Right atrium auricular region (tissue), 2 donors: Measurements from ENCODE around the gene OSBPL3. TPM values are rescaled to one million over a fixed set of nuclear protein-coding genes. Genes with fewer than 3 reads are reported as not detected.

Experiments used
- DNase-seq: peaks from one replicate; pipeline ENCODE4 v3.0.0-alpha.2; 2019; ENCODE audit warnings: low spot score
- H3K27ac ChIP-seq, 2 donors: fragments of 200-600 bp; sonication (generic); 1 replicate in 1 of 2; 2 replicates in 1 of 2; pipeline ENCODE4 v1.5.1; 2016 to 2019
- H3K27me3 ChIP-seq, 2 donors: fragments of 200-600 bp; sonication (generic); one replicate each; pipeline versions ENCODE4 v1.5.1 to v1.6.0; 2017 to 2019
- H3K36me3 ChIP-seq: fragments of 200-600 bp; sonication (generic); one replicate; pipeline ENCODE4 v1.5.1; 2016
- H3K4me1 ChIP-seq, 2 donors: fragments of 200-600 bp; sonication (generic); one replicate each; pipeline versions ENCODE4 v1.5.1 to v1.6.0; 2017 to 2019
- H3K4me3 ChIP-seq, 2 donors: fragments of 200-600 bp; sonication (generic); 1 replicate in 1 of 2; 2 replicates in 1 of 2; pipeline ENCODE4 v1.5.1; 2017 to 2019; ENCODE audit warnings: mild to moderate bottlenecking in 1 of 2, moderate library complexity in 1 of 2
- H3K9me3 ChIP-seq, 2 donors: fragments of 200-600 bp; sonication (generic); one replicate each; pipeline ENCODE4 v1.5.1; 2019
- CTCF ChIP-seq, 2 donors: fragments of 200-600 bp; sonication (generic); IDR thresholded peaks; one replicate each; pipeline ENCODE4 v1.5.1; 2019; ENCODE audit warnings: antibody characterized with exemption in 2 of 2
- total RNA-seq, 2 donors: library from RNA; depleted of rRNA; stranded (reverse); fragments of >200 nt; gene quantifications; one replicate each; pipeline ENCODE4 v1.1.0, GENCODE V29; 2016

The OSBPL3 gene
- total RNA-seq, 2 donors from 2014 or later, result 4.8 to 6.7 TPM

GRCh38 chr7:24860611-24861010 lies 119.4 kb downstream of the OSBPL3 start:
- no peak for TF ChIP-seq CTCF (IDR thresholded peaks at IDR 0.05)
- DNase-seq, result no peak

DNA sequence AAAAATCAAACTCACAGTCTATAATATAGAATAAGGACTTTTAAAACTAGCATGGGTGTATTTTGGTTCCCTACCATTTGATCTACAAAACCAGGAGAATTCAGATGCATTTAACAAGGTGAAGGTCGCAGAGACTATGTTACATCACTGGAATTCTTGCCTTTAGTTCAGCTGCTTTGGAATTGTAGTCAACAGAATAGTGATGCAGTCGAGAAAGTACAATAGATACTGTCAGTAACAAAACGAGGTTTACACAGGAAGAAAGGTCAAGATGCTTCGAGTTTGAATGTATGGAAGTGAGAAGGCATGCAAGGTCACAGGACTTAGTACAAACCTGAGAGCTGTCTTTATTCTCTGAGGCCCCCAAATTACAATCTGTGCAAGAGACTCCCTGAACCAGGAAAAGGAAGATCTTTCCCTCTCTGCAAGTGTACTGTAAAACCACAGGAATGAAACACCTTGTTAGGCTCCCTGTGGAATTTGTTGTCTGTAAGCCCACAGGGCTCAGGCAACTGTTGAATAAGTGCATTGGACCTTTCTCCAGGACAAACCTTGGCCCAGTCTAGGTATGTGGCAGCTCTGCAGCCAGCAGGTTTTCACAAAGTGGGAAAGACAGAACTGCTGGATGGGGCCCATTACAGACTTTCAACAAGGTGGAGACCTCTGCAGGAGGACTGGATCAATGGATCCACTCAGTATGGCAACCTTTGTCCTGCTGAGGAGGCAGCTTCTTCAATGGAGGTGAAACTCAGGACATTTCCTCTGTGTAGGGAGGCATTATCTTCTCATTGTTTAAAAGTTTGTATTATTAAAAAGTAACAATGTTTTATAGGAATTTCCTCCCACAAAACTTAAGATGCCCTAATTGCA lies 121.6 kb downstream of the OSBPL3 start:
- TF ChIP-seq CTCF (IDR thresholded peaks at IDR 0.05), result no peak
- Histone ChIP-seq H3K9me3 (no peaks in the 10 kb centered on the region), H3K27me3 (no peaks in the 10 kb centered on the region), H3K4me3 (no peak overlapping the region), H3K27ac (no peak overlapping the region), H3K36me3 (no peaks in the 10 kb centered on the region), H3K4me1 (no peaks in the 10 kb centered on the region)
- DNase-seq, result no peak

More at GRCh38 chr7:24860611-24861010, 119.4 kb downstream of the OSBPL3 start:
- Histone ChIP-seq H3K27ac (no peak overlapping the region), H3K4me3 (no peak overlapping the region), H3K9me3 (no peaks in the 10 kb centered on the region), H3K27me3 (no peaks in the 10 kb centered on the region), H3K4me1 (no peaks in the 10 kb centered on the region), H3K36me3 (no peaks in the 10 kb centered on the region)

DNA sequence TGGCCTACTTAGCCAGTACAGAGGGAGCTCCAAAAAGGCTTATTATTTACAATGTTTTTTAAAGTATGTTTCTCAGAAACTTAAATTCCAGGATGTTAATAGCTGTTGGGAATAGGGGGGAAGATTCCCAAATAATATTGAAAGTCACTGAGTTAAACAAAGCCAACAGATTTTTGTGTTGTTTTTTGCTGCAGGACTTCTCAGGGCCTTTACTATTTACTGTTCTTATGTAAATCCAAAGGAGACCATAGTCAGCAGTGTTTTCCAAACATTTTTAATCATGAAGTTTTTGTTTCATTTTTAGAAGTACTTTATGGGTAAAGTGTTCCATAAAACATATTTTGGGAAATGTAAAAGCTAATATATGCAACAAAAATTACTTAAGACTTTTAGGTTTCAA lies 122.4 kb downstream of the OSBPL3 start:
- Histone ChIP-seq H3K36me3 (no peaks in the 10 kb centered on the region), H3K27ac (no peak overlapping the region), H3K4me3 (no peak overlapping the region), H3K27me3 (no peaks in the 10 kb centered on the region), H3K4me1 (no peaks in the 10 kb centered on the region), H3K9me3 (no peaks in the 10 kb centered on the region)
- TF ChIP-seq CTCF (IDR thresholded peaks at IDR 0.05), result no peak
- no peak for DNase-seq

DNA sequence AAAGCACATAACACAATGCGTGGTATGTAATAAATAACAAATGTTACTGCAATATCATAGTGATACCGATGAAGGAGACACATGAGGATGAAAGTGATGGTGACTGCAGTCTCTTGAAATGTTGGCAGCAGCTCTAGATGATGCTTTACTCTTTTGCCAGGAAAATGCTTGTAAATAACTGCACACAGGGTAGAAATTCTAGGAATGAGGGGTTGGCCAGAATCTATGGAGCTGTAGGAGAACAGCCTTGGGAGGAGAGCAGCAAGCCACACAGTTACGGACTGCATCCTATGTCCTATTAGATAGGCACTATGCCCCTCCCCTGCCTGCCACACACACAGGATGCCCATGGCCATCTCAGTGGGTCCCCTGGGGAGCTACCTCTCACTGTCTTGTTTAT lies 125.1 kb downstream of the OSBPL3 start:
- no peak overlapping the region for H3K4me3 ChIP-seq
- DNase-seq, result no peak
- no peak for TF ChIP-seq CTCF (IDR thresholded peaks at IDR 0.05)
- no peaks in the 10 kb centered on the region for H3K9me3 ChIP-seq
- H3K27me3 ChIP-seq, result no peaks in the 10 kb centered on the region
- H3K27ac ChIP-seq, result no peak overlapping the region
- H3K4me1 ChIP-seq, result no peaks in the 10 kb centered on the region
- peaks cover 5% of the 10 kb centered on the region for H3K36me3 ChIP-seq

DNA sequence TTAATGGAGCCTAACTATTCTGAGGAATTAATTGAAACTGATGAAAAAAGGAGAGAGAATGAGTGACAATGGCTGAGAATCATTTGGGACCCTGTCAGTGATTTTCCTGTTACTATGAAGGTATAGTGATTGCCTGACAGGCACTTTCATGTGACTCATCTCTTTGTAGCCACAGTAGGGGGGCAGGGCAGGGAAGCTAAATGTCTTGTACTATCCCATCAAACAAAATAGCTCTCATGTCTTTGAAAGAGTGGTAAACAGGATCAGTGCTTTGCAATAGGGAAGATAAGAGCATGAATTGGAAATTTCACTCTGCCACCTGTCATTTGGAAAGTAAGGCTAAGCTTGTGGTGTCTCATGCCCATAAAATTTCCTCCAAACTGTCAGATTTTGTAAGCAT lies 128.2 kb downstream of the OSBPL3 start:
- Histone ChIP-seq H3K4me1 (no peaks in the 10 kb centered on the region), H3K4me3 (no peak overlapping the region), H3K27me3 (no peaks in the 10 kb centered on the region), H3K27ac (no peak overlapping the region), H3K9me3 (no peaks in the 10 kb centered on the region), H3K36me3 (peaks cover 10% of the 10 kb centered on the region)
- no peak for TF ChIP-seq CTCF (IDR thresholded peaks at IDR 0.05)
- DNase-seq, result no peak

GRCh38 chr7:24848878-24849277 lies 131.1 kb downstream of the OSBPL3 start:
- Histone ChIP-seq H3K27ac (no peak overlapping the region), H3K27me3 (no peaks in the 10 kb centered on the region), H3K9me3 (no peaks in the 10 kb centered on the region), H3K4me1 (no peaks in the 10 kb centered on the region), H3K4me3 (no peak overlapping the region), H3K36me3 (peaks cover 10% of the 10 kb centered on the region)
- TF ChIP-seq CTCF (IDR thresholded peaks at IDR 0.05), result no peak
- DNase-seq, result no peak
